Epithelial cell of prostate (primary cell): ENCODE data around the gene TBC1D26.
A peak's percentile ranks its signal among the peaks of the same experiment; 100 is the strongest.
"Not testable (repeated sequence)": the region's sequence is repeated elsewhere in the genome, so short reads cannot be mapped to it uniquely, and the experiment has no call there.

Experiments used
- DNase-seq: peaks from one replicate; pipeline ENCODE4 v3.0.0-alpha.2; 2011; ENCODE audit warnings: low read depth, low spot score
- H3K27ac ChIP-seq: fragments of 450-650 bp; 2 replicates; pipeline ENCODE4 v1.5.1; 2017; ENCODE audit warnings: mild to moderate bottlenecking

The TBC1D26 gene

DNA sequence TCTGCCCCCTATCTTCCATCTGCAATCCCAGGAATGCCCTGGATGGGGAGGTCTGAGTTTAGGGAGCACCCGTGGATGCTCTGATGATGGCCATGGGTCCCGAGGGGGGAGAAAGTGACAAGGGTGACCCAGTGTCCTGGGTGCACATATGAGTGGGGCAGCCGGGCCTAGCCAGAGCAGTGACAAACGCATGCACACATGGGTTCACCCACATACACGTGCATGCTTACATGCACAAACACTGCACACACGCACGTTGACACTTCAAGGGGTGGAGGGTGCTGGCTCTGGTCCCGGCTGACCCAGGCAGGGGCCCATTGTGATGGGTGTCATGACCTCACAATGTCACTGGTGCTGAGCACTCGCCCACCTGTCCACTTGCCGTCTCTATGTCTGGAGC, at the start of gene TBC1D26:
TBC1D26 (plus strand) TSS at position 384 of the 400 bp plus-strand sequence. CDS start 3,066 bp downstream, outside the sequence.
- not testable (repeated sequence) for H3K27ac ChIP-seq, DNase-seq

DNA sequence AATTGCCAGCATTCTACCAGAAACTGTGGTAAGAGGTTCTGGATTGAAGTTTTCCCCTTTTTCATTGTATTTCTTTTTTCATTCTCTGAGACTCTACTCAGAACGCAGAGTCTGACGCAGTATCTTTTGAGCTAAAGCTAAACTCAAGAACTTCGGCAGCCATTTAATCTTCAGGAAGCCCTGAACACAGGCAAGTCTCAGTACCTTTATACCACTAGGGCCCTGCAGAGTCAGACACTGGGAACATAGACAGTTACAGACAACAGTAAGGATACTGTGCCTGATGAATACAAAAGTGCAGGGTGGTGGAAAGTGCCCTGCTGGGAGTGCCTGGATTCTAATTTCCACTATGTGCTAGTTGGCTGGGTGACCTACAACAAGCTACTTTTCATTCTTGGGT, 48.9 kb upstream of the TBC1D26 start:
- not testable (repeated sequence) for H3K27ac ChIP-seq, DNase-seq

- H3K27ac ChIP-seq, DNase-seq: not testable (repeated sequence)
Observed at GRCh38 chr17:15683824-15684478, 48.1 kb upstream of the TBC1D26 start, which contains the start of gene TRIM16. Gene TRIM16 (minus strand): TSS chr17:15684311. CDS start chr17:15651609, 32,702 bp downstream.

- DNase-seq, H3K27ac ChIP-seq: not testable (repeated sequence)
Observed at GRCh38 chr17:15687494-15687893, 44.6 kb upstream of the TBC1D26 start.

DNA sequence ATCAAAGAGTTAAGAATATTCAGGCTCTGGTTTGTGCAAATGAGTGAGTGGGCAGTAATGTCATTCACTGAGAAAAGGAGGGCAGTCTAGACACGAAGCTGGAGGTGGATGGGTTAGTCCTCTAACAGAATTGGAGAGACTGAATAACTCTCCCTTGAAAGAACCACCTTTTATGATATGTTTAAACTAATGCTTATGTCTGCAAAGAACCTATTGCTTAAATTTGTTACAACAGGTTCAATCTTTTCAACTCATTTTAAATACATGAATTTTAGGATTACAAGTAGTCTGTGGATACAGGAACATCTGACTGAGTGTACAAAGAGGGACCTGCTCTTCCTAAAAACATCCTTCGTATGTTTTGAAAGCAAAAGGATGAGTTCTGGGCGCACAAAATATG, 33.1 kb upstream of the TBC1D26 start:
- not testable (repeated sequence) for DNase-seq, H3K27ac ChIP-seq

DNA sequence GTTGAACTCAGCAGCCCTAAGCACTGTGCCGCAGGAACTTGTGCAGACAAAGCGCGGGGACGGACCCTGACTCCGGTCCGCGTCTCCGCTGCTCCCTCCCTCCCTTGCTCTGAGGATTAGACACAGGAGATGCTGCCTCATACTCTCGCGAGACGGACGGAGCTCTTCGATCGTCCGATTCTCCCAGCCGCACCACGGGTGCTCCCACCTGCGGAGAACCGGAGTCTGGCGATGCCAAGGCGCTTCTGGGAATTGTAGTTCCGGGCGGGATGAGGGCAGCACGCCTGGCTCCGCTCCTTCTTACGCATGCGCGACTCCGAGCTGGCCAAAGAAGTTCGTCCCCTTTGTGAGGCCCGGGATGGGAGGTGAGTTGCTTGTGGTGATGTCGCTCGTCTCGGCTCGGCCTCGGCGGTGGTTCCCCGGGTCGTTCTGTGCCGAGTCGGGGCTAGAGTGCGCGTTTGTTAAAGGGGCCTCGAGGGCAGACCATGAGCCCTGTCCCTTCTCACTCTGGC, 32.6 kb upstream of the TBC1D26 start, which contains the start of gene ZNF286A:
ZNF286A (plus strand) TSS at position 340 of the 512 bp plus-strand sequence. CDS start 578 bp downstream, outside the sequence.
- DNase-seq: peak; percentile 97
- not testable (repeated sequence) for H3K27ac ChIP-seq

- DNase-seq, H3K27ac ChIP-seq: not testable (repeated sequence)
Observed at GRCh38 chr17:15699937-15700336, 32.1 kb upstream of the TBC1D26 start.

DNA sequence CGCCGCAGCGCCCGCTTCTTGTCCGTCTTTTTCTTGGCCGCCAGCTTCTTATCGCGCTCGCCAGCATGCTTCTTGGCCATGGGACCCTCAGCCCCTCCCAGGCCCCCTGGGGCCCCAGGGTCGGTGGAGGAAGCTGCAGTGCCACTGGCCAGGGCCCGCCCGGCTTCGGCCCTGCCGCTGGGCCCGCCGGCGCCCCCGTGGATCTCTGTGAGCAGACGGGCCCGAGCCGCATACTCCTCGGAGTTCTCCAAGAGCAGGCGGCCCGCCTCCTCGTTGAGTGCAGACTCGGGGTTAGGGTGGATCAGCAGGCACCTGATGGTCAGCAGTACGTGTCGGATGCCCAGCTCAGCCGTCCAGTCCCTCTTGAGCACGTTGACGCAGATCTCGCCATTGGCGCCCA, 27.8 kb upstream of the TBC1D26 start:
- not testable (repeated sequence) for DNase-seq, H3K27ac ChIP-seq

GRCh38 chr17:15704813-15705212, 27.3 kb upstream of the TBC1D26 start:
- H3K27ac ChIP-seq, DNase-seq: not testable (repeated sequence)

GRCh38 chr17:15708879-15709278, 23.2 kb upstream of the TBC1D26 start:
- H3K27ac ChIP-seq: not testable (repeated sequence)

DNA sequence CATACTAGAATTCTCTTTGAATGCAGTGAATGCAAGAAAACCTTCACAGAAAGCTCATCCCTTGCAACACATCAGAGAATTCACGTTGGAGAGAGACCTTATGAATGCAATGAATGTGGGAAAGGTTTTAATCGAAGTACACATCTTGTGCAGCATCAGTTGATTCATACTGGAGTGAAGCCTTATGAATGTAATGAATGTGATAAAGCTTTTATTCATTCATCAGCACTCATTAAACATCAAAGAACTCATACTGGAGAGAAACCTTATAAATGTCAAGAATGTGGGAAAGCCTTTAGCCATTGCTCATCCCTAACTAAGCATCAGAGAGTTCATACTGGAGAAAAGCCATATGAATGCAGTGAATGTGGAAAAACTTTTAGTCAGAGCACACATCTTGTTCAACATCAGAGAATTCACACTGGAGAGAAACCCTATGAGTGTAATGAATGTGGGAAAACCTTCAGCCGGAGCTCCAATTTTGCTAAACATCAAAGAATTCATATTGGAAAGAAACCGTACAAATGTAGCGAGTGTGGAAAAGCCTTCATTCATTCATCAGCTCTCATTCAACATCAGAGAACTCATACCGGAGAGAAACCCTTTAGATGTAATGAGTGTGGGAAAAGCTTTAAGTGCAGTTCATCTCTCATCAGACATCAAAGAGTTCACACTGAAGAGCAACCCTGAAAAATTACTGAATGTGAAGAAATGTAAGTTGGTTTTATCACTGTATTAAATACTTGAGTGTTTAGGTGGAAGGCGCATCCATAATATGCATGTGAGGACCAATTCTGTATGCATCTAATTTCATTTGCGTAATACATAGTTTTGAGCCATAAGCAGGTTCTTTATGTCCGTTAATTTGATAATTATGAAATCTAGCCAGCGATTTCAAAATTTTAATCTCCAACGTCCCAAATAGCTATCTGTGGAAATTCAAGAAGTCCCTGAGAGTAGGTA, 15.2 kb upstream of the TBC1D26 start:
- not testable (repeated sequence) for H3K27ac ChIP-seq, DNase-seq

More at GRCh38 chr17:15708879-15709278, 23.2 kb upstream of the TBC1D26 start:
- not testable (repeated sequence) for DNase-seq

GRCh38 chr17:15730535-15730934, 1.5 kb upstream of the TBC1D26 start:
- H3K27ac ChIP-seq, DNase-seq: not testable (repeated sequence)

GRCh38 chr17:15733174-15733789, 1.2 kb downstream of the TBC1D26 start:
- not testable (repeated sequence) for H3K27ac ChIP-seq, DNase-seq

DNA sequence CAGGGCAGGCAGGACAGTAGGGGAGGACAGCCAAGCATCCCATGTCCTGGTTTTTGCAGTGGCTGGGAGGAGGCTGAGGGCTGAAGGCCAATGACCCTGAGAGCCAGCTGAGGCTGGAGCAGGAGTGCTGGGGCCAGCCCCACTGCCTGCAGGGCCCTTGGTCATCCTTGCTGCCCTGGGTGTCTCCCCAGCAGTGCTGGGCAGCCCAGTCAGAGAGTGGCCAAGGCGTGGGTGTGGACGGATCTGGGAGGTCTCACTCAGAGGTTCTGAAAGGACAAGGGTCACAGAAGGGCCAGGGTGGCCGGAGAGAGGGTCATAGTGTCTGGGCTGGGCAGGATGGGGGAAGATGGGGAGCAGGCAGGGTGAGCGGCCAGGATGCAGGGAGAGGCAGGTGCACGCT, 4.5 kb downstream of the TBC1D26 start:
- H3K27ac ChIP-seq, DNase-seq: not testable (repeated sequence)

DNA sequence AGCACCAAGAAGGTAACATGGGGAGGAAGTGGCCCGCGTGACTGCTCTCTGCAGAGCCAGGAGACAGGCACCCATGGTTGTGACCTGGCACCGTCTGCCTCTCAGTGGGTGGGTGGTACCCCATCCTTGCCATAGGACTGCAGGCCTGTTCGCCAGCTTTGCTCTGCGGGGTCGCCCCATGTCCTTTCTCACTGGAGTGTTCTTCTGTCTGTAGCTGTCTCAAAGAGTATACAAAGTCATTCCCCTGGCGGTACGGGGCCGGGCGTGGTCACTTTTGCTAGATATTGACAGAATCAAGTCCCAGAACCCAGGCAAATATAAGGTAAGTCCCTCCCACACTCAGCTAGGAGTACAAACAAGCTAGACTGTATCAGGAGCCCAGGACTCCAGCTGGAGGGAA, 6.0 kb downstream of the TBC1D26 start:
- no peak for DNase-seq
- no peak overlapping the region for H3K27ac ChIP-seq

DNA sequence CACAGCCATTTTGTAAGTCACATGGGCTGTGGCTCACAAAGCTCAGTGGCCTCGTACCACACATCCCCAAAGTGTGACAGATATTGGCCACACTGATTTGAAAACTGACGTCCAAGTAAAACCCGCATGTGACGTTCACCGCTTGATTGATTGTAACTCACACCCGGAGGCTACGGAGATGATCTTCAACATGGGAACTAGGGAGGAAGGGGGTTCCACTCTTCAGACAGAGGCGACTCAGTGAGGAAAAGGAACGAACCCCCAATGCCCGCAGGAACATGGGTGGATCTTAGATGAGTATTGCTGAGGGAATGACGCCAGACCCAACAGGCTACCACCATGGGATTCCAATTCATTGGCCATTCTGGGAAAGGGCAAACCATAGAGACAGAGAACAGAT, 7.2 kb downstream of the TBC1D26 start:
- not testable (repeated sequence) for DNase-seq

GRCh38 chr17:15740041-15740440, 8.0 kb downstream of the TBC1D26 start:
- not testable (repeated sequence) for H3K27ac ChIP-seq, DNase-seq

More for the DNA sequence above, 7.2 kb downstream of the TBC1D26 start:
- H3K27ac ChIP-seq: not testable (repeated sequence)

- DNase-seq: no peak
- H3K27ac ChIP-seq: no peak overlapping the region
Observed at GRCh38 chr17:15740570-15741120, 8.6 kb downstream of the TBC1D26 start.

- H3K27ac ChIP-seq: no peak overlapping the region
Observed at GRCh38 chr17:15741624-15742023, 9.5 kb downstream of the TBC1D26 start.

More at GRCh38 chr17:15741624-15742023, 9.5 kb downstream of the TBC1D26 start:
- no peak for DNase-seq
